HUES48 (cell line): ENCODE data around the gene ARHGEF4.

ENCODE experiments used
- H3K27ac ChIP-seq: one replicate; pipeline ENCODE4 v1.7.0; 2013; ENCODE audit warnings: low read depth, low read length, inconsistent platforms
- H3K27me3 ChIP-seq: 2 replicates; pipeline ENCODE4 v1.6.1; 2013; ENCODE audit warnings: mild to moderate bottlenecking, low read length; ENCODE audit not compliant: control insufficient read depth, insufficient read depth
- H3K36me3 ChIP-seq: 2 replicates; pipeline ENCODE4 v1.6.1; 2013; ENCODE audit warnings: low read length; ENCODE audit not compliant: control insufficient read depth, insufficient read depth
- H3K4me1 ChIP-seq: 2 replicates; pipeline ENCODE4 v1.6.1; 2013; ENCODE audit warnings: mild to moderate bottlenecking, low read length; ENCODE audit not compliant: control insufficient read depth, insufficient read depth
- H3K4me3 ChIP-seq: 2 replicates; pipeline ENCODE4 v1.5.1; 2013; ENCODE audit warnings: mild to moderate bottlenecking, low read depth, low read length
- H3K9ac ChIP-seq: 2 replicates; pipeline ENCODE4 v1.6.1; 2013; ENCODE audit warnings: mild to moderate bottlenecking, low read depth, low read length, moderate library complexity
- H3K9me3 ChIP-seq: 2 replicates; pipeline ENCODE4 v1.6.1; 2013; ENCODE audit warnings: low read length; ENCODE audit not compliant: control insufficient read depth, insufficient read depth

Gene ARHGEF4

GRCh38 chr2:131008967-131009366 lies 172.3 kb downstream of the ARHGEF4 start:
- no peak overlapping the region for H3K4me3 ChIP-seq
- H3K27ac ChIP-seq = no peak overlapping the region
- H3K27me3 ChIP-seq = no peaks in the 10 kb centered on the region
- H3K9ac ChIP-seq = no peak overlapping the region
- H3K36me3 ChIP-seq = no peaks in the 10 kb centered on the region
- H3K4me1 ChIP-seq = no peaks in the 10 kb centered on the region; the same call in 1 of the 2 replicates
- H3K9me3 ChIP-seq = no peaks in the 10 kb centered on the region

GRCh38 chr2:131009713-131010475 lies 173.2 kb downstream of the ARHGEF4 start:
- Histone ChIP-seq H3K9ac (no peak overlapping the region), H3K4me3 (no peak overlapping the region), H3K27me3 (no peaks in the 10 kb centered on the region), H3K36me3 (no peaks in the 10 kb centered on the region), H3K27ac (no peak overlapping the region), H3K4me1 (no peaks in the 10 kb centered on the region; the same call in 1 of the 2 replicates), H3K9me3 (no peaks in the 10 kb centered on the region)

- Histone ChIP-seq H3K27ac (no peak overlapping the region), H3K9ac (no peak overlapping the region), H3K9me3 (no peaks in the 10 kb centered on the region), H3K36me3 (no peaks in the 10 kb centered on the region), H3K4me1 (no peaks in the 10 kb centered on the region; the same call in 1 of the 2 replicates), H3K27me3 (no peaks in the 10 kb centered on the region), H3K4me3 (no peak overlapping the region)
Measured at GRCh38 chr2:131010566-131010965, 173.9 kb downstream of the ARHGEF4 start.

- no peaks in the 10 kb centered on the region for H3K36me3 ChIP-seq
- no peak overlapping the region for H3K9ac ChIP-seq
- H3K9me3 ChIP-seq = no peaks in the 10 kb centered on the region
- no peak overlapping the region for H3K27ac ChIP-seq
- H3K4me1 ChIP-seq = no peaks in the 10 kb centered on the region
- H3K27me3 ChIP-seq = no peaks in the 10 kb centered on the region
- H3K4me3 ChIP-seq = no peak overlapping the region
Measured at GRCh38 chr2:131011486-131011885, 174.8 kb downstream of the ARHGEF4 start.

- no peak overlapping the region for H3K27ac ChIP-seq
- H3K36me3 ChIP-seq = no peaks in the 10 kb centered on the region
- no peak overlapping the region for H3K4me3 ChIP-seq
Measured at GRCh38 chr2:131014141-131014540, 177.4 kb downstream of the ARHGEF4 start.

GRCh38 chr2:131015764-131016163 lies 179.1 kb downstream of the ARHGEF4 start:
- Histone ChIP-seq H3K36me3 (no peaks in the 10 kb centered on the region), H3K27me3 (no peaks in the 10 kb centered on the region), H3K9ac (no peak overlapping the region), H3K4me3 (no peak overlapping the region), H3K27ac (no peak overlapping the region), H3K9me3 (no peaks in the 10 kb centered on the region), H3K4me1 (peaks cover 3% of the 10 kb centered on the region; the same call in 1 of the 2 replicates)

More at GRCh38 chr2:131014141-131014540, 177.4 kb downstream of the ARHGEF4 start:
- no peaks in the 10 kb centered on the region for H3K9me3 ChIP-seq
- no peaks in the 10 kb centered on the region for H3K27me3 ChIP-seq
- peaks cover 3% of the 10 kb centered on the region; the same call in 1 of the 2 replicates for H3K4me1 ChIP-seq
- no peak overlapping the region for H3K9ac ChIP-seq

- Histone ChIP-seq H3K36me3 (no peaks in the 10 kb centered on the region), H3K4me3 (no peak overlapping the region), H3K27me3 (no peaks in the 10 kb centered on the region), H3K4me1 (peaks cover 3% of the 10 kb centered on the region; the same call in 1 of the 2 replicates), H3K27ac (no peak overlapping the region), H3K9me3 (no peaks in the 10 kb centered on the region), H3K9ac (no peak overlapping the region)
Measured at GRCh38 chr2:131016826-131017741, 180.4 kb downstream of the ARHGEF4 start.

- no peaks in the 10 kb centered on the region for H3K4me1 ChIP-seq
- H3K27ac ChIP-seq = no peak overlapping the region
- H3K27me3 ChIP-seq = no peaks in the 10 kb centered on the region
- no peak overlapping the region for H3K4me3 ChIP-seq
- H3K9me3 ChIP-seq = no peaks in the 10 kb centered on the region
- H3K36me3 ChIP-seq = no peaks in the 10 kb centered on the region
- H3K9ac ChIP-seq = no peak overlapping the region
Measured at GRCh38 chr2:131022731-131023130, 186.0 kb downstream of the ARHGEF4 start.

GRCh38 chr2:131023758-131024157 lies 187.0 kb downstream of the ARHGEF4 start:
- Histone ChIP-seq H3K36me3 (no peaks in the 10 kb centered on the region), H3K27me3 (no peaks in the 10 kb centered on the region), H3K27ac (no peak overlapping the region), H3K4me1 (no peaks in the 10 kb centered on the region), H3K9ac (no peak overlapping the region), H3K4me3 (no peak overlapping the region), H3K9me3 (no peaks in the 10 kb centered on the region)

GRCh38 chr2:131026919-131027318 lies 190.2 kb downstream of the ARHGEF4 start:
- H3K4me1 ChIP-seq = no peaks in the 10 kb centered on the region
- no peak overlapping the region for H3K27ac ChIP-seq
- H3K4me3 ChIP-seq = no peak overlapping the region
- H3K27me3 ChIP-seq = no peaks in the 10 kb centered on the region
- H3K9ac ChIP-seq = no peak overlapping the region
- H3K9me3 ChIP-seq = no peaks in the 10 kb centered on the region
- no peaks in the 10 kb centered on the region for H3K36me3 ChIP-seq
